LHCN-M2 (cell line): ENCODE measurements around the gene CCNT2. TPM values are rescaled to one million over a fixed set of nuclear protein-coding genes. Genes with fewer than 3 reads are reported as not detected.
A peak's percentile ranks its signal among the peaks of the same experiment; 100 is the strongest.
"Not testable (repeated sequence)": the region's sequence is repeated elsewhere in the genome, so short reads cannot be mapped to it uniquely, and the experiment has no call there.

ENCODE experiments used
- DNase-seq: peaks from one replicate; pipeline ENCODE4 v3.0.0-alpha.2; 2012; ENCODE audit warnings: low read depth
- polyA plus RNA-seq: library from polyadenylated mRNA; unstranded; fragments of >200 nt; gene quantifications from one replicate; pipeline ENCODE4 v1.2.1, GENCODE V29; 2012; ENCODE audit warnings: missing spikeins
- total RNA-seq: library from RNA; depleted of rRNA; stranded (reverse); fragments of >200 nt; gene quantifications from 2 replicates; pipeline ENCODE4 v1.2.3, GENCODE V29; 2014; rRNA removed

The CCNT2 gene
- total RNA-seq, result 16.7 and 21.9 TPM in 2 replicates
- 4.1 TPM for polyA plus RNA-seq

DNA sequence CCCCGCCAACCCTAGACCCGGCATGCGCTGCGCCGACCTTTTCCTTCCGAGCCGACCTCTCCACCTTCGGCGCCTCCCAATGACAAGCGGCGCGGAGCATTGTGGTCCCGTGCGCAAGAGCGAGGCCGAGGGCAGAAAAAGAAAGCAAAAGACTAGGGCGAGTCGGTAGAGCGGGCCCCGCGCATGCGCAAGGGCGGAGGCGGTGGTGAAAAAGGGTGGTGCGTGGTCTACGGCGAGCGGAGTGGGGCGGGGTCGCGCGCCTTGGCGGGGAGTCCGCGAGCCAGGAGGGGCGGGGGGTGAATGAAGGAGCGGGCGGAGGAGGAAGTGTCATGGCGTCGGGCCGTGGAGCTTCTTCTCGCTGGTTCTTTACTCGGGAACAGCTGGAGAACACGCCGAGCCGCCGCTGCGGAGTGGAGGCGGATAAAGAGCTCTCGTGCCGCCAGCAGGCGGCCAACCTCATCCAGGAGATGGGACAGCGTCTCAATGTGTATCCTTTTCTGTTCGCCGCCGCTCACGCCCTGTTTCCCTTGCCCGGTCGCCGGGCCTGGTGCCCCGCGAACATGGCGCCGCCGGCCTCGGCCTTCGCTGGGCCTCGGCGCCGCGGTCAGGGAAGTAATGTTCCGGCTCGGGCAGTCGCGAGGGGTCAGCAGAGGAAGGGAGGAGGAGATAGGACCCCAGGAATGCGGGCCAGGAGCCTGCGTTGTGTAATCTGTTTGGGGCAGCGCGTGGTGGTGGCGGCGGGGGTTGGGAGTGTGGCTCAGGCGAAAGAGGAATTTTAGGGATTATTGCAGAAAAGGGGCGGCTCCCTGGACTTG is at the start of gene CCNT2:
TSS of gene CCNT2 (plus strand) at position 297 of the 815 bp plus-strand sequence. CDS start at position 330, 33 bp downstream.
- DNase-seq, result peak; percentile 99

DNA sequence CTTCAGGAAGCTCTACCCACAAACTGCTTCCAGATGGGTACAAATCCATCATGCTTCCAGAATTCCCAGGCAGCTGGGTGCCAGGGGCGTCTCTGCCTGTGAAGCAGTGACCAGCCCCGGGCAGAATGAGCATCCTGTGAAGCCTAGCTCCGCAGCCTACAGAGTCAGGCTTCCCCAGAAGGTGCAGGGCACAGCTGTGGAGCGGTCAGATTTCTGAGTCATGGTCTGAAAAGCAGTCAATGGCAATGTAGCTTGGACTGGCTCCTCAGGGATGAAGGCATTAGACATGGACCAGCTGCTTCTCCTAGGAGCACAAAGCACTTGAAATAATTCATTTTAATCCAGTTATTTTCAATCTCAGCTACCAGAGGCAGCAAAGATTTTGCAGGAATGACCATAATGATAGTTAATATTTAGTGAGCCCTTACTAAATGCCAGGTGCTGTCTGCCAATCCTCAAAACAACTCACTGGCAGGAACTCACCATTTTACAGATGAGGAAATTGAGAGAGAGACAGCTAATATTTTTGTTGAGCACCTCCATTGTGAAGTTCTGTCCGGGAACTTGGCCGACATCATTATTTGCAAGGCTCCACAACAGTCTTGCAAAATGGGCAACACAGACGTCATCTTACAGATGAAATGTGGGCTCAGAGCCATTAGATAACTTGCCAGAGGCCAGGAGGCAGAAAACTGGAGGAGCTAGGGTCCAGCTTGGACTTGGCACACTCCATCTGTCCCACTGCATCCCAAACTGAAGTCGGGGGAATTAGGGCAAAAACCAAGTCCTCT is 48.5 kb upstream of the CCNT2 start:
- peak; percentile 76 for DNase-seq

DNA sequence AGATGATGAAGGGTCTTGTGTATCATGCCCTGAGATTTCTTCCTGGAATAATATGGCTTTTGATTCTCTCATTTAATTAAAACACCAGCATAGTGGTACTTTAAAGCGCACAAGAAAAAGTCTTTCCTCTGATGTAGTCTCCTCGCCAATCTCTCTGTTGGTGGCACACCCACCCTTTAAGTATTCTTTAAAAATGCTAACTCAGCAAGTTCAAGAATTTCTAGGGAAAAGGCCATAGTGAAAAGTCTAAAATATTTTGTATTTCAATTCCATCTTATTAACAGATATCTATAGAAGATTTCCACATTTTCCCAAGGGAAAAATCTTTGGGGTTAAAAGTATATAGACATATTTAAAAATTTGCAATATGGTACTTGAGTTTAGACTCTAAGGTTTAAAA is 45.5 kb upstream of the CCNT2 start:
- no peak for DNase-seq

DNA sequence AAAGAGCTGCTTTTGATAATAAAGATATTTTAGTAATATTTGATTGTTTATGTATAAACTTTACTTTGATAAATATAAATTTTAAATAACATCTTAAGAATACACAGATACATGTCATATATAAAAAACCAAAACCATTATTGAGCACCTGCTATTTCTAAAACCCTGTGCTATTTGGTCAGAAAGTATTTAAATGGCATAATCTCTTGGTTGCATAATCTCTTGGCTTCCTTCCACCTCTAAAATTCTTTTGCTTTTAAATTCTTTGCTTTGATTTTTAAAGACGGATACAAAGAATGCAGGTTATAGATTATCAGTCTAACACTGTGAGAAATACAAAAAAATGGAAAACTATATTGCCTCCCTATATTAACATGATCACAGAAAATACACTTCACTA is 43.3 kb upstream of the CCNT2 start:
- no peak for DNase-seq

DNA sequence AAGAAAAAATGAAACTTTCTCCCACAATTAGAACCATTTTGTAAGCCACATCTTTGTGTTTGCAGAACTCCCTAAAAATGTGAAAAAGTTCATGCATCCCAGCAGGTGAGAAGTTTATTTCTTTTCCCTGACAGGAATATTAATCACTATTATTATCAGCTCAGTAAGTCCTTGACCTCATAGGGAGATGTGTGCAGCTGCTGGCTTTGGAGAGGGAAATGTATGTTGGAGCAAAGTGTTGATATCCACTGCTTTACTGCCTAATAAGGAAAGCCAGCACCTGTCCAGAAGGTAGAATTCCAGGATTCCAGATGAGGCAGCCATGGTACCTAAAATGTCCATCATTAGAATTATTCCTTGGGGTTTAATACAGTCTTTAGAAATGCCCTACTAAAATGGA is 35.8 kb upstream of the CCNT2 start:
- DNase-seq, result no peak

DNA sequence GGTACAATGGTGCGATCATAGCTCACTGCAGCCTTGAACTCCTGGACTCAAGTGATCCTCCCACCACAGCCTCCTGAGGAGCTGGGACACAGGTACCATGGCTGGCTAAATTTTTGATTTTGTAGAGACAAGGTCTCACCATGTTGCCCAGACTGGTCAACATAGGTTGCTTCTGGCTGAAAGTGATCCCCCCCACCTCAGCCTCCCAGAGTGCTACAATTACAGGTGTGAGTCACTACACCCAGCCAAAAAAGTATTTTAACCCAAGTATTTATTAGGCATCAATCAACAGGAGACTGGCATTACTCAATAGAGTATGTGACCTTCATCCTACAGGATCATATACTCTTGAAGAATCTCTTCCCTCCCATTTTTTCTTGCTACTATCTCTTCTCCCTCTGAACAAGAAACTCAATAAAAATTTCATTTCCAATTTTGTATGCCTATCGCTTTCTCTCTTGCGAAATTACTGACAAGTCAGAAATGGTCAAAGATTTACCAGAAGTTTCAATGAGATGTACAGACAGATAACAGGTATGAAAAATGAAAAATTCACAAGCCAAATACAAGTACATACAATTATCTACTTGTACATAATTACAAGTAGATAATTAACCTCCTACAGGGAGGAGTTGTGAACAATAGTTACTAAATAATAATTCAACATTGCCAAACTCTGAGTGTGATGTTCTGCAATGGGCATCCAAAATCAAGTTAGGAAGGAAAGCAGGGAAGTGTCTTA is 34.9 kb upstream of the CCNT2 start:
- DNase-seq, result no peak

DNA sequence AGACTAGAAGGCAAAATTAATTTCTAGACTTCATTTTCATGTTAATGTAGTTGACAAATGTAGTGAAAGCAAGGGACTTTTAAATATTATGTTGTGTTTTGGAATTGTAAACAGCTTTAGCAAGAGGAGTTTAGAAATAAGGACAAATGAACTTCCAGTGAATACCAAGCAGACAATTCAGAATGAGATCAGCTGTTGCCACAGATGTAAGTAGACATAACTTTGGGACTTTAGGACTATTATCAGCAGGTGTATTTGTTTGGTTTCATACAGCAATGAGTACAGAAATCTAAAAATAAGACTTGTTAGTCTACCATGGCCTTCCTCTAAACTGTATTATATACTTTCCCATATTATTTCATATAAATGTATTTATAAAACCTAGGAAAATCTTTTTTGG is 34.2 kb upstream of the CCNT2 start:
- DNase-seq, result no peak

DNA sequence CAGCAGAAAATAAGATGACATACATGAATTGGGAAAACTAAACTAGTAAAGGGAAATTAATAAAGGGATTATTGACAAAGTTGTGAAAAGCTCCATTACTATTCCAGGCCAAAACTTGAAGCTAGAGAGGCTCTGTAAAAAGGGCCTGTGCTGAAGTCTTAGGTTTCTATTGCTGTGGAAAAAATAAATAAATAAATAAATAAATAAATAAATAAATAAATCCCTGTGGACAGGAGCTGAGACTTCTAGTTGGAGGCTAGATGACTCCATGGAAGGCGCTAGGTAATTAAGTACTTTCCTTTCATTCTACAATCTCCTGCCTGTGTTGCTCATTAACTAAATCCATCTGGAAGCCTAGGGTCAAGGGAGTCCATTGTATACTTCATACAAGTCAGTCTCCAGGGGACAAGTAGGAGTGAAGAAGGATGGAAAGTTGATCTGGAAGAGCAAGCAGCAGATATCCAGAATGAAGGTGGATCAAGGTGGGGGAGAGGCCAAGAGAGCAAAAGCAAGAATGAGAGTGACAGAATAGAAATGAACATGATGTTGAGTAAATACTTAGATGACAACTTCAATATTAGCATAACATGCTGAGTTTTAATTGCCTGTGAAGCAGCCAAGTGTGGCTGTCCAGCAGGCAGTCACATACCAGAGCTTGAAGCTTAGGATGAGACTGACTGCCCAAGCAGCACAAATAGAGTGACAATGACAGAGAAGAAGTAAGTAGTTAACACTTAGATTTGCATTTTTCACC is 26.2 kb upstream of the CCNT2 start:
- DNase-seq, result no peak

DNA sequence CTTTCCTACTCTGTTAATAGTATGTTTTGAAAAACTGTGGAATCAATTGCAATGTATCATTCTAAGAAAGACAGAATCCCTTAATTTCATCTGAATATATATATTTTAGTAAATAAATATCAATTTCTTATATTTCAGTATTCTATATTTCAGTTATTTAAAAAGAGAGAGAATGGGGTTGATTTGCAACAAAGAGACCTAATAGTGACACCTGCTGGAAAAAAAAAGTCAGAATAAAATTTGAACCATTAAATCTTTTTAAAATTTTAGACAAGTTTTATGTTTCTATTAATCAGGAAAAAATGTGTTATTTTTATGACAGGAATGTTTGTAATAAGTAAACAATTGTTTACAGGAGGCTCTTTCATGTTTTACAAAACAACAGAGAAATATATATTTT is 20.7 kb upstream of the CCNT2 start:
- DNase-seq, result no peak

DNA sequence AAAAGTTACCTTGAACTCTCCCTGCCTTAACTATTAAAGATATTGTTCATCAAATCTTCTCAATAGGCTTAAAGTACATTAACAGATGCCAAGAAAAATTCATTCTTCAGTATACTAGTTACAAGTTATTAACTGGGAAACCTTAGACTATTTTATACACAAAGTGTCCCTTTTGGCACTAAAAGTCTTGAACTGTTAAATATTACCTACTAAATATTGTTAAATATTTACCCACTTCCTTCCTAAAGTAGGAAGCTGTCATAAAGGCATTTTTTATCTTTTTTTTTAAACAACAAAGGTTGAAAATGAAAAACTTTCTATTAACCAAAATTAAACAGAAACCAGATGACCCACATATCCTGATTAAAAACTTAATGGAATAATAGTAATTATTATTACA is 19.4 kb upstream of the CCNT2 start:
- no peak for DNase-seq

DNA sequence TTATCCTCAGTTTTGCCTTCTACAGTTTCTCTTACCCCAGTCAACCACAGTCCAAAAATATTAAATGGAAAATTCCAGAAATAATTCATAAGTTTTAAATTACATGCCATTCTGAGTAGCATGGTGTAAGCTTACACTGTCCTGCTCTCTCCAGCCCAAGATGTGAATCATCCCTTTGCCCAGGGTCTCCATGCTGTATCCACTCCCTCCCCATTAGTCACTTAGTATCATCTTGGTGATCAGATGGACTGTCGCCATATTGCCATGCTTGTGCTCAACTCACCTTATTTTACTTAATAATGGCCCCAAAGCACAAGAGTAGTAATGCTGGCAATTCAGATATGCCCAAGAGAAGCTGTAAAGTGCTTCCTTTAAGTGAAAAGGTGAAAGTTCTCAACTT is 18.5 kb upstream of the CCNT2 start:
- DNase-seq, result peak; percentile 82

DNA sequence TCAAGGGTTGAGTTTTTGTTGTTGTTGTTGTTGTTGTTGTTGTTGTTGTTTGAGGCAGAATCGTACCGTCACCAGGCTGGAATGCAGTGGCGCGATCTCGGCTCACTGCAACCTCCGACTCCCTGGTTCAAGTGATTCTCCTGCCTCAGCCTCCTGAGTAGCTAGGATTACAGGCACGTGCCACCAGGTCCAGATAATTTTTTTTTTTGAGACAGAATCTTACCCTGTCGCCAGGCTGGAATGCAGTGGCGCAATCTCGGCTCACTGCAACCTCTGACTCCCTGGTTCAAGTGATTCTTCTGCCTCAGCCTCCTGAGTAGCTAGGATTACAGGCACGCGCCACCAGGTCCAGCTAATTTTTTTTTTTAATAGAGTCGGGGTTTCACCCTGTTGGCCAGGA is 14.9 kb upstream of the CCNT2 start:
- DNase-seq, result not testable (repeated sequence)

DNA sequence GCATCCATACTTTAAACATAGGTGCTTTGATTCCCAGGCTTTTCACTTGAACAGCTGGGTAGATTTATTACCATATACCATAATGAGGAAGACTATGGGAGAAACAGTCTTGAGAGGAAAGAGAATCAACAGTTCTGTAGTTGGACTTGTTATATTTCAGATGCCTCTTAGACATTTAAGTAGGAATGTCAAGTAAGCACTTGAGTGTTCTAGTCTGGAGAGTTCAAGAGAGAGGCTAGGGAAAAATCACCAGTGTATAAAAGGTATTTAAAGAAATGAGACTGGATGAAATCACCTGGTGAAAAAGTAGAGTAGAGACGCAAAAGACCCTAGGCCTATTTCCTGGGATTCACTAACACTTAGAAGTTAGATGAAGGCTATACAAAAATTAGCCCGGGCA is 13.5 kb upstream of the CCNT2 start:
- no peak for DNase-seq

DNA sequence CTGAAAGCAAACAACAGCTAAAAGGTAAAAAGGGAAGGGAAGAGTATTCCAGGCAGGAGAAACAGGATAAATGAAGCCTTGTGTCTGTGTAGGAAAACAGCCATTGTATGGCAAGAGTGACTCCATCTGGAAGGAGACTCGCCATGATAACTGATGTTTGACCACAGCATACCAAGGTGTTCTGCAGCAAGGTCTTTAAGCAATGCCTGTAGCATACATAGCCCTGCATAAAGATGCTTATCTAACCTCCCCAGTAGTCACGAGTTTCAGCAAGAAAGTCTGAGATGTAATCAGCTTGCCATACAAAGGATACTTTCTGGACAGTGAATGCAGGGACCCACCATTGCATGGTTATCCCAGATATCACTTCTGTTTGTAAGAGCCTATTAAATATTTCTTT is 11.9 kb upstream of the CCNT2 start:
- no peak for DNase-seq

DNA sequence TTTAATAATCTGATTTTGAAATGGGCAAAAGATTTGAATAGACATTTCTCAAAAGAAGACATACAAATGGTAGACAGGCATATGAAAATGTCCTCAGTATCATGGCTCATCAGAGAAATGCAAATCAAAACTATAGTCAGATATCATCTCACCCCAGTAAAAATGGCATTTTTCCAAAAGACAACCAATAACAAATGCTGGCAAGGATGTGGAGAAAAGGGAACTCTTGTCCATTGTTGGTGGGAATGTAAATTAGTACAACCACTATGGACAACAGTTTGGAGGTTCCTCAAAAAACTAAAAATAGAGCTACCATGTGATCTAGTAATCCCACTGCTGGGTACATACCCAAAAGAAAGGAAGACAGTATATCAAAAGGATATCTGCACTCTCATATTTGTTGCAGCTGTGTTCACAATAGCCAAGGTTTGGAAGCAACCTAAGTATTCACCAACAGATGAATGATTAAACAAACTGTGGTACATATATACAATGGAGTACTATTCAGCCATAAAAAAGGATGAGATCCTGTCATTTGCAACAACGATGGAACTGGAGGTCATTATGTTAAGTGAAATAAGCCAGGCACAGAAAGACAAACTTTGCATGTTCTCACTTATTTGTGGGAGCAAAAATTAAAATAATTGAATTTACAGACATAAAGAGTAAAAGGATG is 11.0 kb upstream of the CCNT2 start:
- DNase-seq, result not testable (repeated sequence)

DNA sequence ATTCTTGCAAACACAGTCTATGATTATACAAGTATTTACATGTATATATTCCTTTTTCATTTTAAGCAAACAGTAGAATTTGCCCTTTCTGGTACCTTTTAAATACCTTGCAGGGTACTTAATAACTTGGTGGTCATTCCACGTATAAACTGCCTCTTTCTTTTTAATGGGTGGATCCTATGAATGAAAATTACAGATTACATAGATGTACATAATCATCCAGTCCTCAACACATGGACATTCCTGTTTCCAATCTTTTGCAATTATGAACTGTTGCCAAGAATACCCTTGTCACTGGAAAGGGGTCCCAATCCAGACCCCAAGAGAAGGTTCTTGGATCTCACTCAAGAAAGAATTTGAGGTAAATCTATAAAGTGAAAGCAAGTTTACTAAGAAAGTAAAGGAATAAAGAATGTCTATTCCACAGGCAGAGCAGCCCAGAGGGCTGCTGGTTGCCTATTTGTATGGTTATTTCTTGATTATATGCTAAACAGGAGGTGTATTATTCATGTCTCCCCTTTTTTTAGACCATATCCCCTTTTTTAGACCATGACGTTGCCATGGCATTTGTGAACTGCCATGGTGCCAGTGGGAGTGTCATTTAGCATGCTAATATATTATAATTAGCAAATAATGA is 7.7 kb upstream of the CCNT2 start:
- DNase-seq, result no peak

DNA sequence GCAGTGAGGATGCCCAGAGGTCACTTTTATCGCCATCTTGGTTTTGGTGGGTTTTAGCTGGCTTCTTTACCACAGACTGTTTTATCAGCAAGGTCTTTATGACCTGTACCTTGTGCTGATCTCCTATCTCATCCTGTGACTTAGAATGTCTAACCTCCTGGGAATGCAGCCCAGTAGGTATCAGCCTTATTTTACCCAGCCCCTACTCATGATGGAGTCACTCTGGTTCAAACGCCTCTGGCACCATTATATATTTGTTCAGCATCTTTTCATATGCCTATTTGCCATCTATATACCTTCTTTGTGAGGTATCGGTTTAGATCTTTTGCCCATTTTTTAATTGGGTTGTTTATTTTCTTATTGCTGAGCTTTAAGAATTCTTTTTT is 7.2 kb upstream of the CCNT2 start:
- DNase-seq, result no peak

DNA sequence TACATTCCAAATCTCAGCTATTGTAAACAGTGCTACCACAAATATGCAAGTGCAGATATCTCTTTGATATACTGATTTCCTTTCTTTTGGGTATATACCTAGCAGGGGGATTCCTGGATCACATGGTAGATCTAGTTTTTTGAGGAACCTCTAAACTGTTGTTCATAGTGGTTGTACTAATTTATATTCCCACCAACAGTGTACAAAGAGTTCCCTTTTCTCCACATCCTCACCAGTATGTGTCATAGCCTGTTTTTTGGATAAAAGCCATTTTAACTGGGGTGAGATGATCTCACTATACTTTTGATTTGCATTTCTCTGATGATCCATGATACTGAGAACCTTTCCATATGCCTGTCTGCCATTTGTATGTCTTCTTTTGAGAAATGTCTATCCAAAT is 6.3 kb upstream of the CCNT2 start:
- peak; percentile 77 for DNase-seq

DNA sequence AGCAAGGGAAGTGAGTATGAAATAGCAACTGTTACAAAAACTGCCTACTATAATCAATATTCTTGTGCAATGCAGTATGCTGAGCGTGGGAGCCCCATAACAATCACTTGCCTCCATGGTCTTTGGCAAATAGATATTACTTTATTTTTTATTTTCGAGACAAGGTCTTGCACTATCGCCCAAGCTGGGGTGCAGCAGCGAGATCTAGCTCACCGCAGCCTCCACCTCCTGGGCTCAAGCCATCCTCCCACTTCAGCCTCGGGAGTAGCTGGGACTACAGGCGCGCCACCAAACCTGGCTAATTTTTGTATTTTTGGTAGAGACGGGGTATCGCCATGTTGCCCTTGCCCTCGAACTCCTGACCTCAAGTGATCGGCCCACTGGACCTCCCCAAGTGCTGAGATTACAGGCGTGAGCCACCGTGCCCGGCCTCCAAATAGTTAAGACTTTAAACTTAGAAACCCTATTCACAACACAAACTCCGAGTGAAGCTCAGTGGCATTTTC is 1.2 kb upstream of the CCNT2 start:
- no peak for DNase-seq

DNA sequence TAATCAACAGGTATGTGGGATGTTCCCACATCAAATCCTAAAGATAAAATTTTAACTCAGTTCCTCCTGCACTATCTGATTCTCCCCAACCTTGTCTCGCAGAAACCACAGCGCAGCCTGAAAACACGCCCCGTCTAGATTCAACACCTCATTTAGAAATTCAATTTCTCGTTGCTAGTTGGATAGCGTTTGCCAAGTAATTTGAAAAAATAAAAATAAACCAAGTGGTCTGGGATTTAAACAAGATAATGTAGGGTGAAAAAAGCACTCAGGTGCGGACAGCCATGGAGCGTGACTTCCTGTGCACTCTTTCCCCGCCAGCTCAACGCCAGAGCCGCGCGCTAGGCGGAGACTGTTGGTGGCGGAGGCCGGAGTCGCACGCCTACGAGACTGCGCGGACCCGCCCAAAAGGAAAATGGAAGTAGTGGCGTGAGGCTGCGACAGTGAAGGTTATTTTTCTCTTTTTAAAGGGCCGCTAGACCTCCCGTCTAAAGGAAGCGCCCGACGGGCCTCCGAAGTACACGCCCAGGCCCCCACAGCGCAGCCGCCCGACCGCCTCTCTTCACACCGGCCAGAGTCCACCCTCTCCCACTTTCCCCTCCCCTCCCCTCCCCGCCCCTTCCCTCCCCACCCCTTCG is 615 bp upstream of the CCNT2 start:
- DNase-seq, result peak; percentile 9
